ENCODE results near the gene SORCS1. TPM values are rescaled to one million over a fixed set of nuclear protein-coding genes. Genes with fewer than 3 reads are reported as not detected.
A peak's percentile ranks its signal among the peaks of the same experiment; 100 is the strongest.

The SORCS1 gene
- total RNA-seq, 4 donors from 2014 or later: 7.1 to 16.7 (median 10.7) TPM

- Histone ChIP-seq H3K4me1 (no peaks in the 10 kb centered on the region), H3K4me3 (no peak overlapping the region), H3K27ac (replicated peaks in 1 of 4) (no peak overlapping the region), H3K36me3 (no peaks in the 10 kb centered on the region), H3K27me3 (no peaks in the 10 kb centered on the region), H3K9me3 (no peaks in the 10 kb centered on the region)
- DNase-seq (ENCODE audit: extremely low spot score): no peak
- intact Hi-C loops (cut with DNase I): no loop called here
- TF ChIP-seq EP300 (IDR thresholded peaks at IDR 0.05) (no peak), CTCF (IDR thresholded peaks at IDR 0.05) (no peak), POLR2A (IDR thresholded peaks at IDR 0.05; ENCODE audit: low read depth) (no peak), POLR2AphosphoS5 (IDR thresholded peaks at IDR 0.05) (no peak)
- 80% methylated on average over 6 of the region's 6 CpGs for WGBS
Observed at GRCh38 chr10:106635947-106636346, 528.6 kb downstream of the SORCS1 start.

GRCh38 chr10:106631016-106631702 lies 533.3 kb downstream of the SORCS1 start:
- intact Hi-C loops (cut with DNase I): no loop called here
- no peaks in the 10 kb centered on the region for H3K36me3 ChIP-seq
- TF ChIP-seq EP300 (IDR thresholded peaks at IDR 0.05) (no peak), POLR2AphosphoS5 (IDR thresholded peaks at IDR 0.05) (no peak), POLR2A (IDR thresholded peaks at IDR 0.05; ENCODE audit: low read depth) (no peak), CTCF (IDR thresholded peaks at IDR 0.05) (no peak)
- DNase-seq (ENCODE audit: extremely low spot score): peak; percentile 64
- H3K4me1 ChIP-seq: no peaks in the 10 kb centered on the region
- no peaks in the 10 kb centered on the region for H3K9me3 ChIP-seq
- H3K27me3 ChIP-seq: no peaks in the 10 kb centered on the region
- WGBS: 81% methylated on average over 3 of the region's 3 CpGs
- H3K4me3 ChIP-seq: no peak overlapping the region
- H3K27ac ChIP-seq (replicated peaks in 1 of 4): no peak overlapping the region

GRCh38 chr10:106626371-106626770 lies 538.1 kb downstream of the SORCS1 start:
- Histone ChIP-seq H3K9me3 (no peaks in the 10 kb centered on the region), H3K27ac (replicated peaks in 1 of 4) (no peak overlapping the region), H3K27me3 (no peaks in the 10 kb centered on the region), H3K4me1 (no peaks in the 10 kb centered on the region), H3K36me3 (no peaks in the 10 kb centered on the region), H3K4me3 (no peak overlapping the region)
- intact Hi-C loops (cut with DNase I): loop anchor here (10.0 kb wide), 1 partner anchor 1918 kb away; no protein-coding TSS in a partner anchor
- TF ChIP-seq POLR2AphosphoS5 (IDR thresholded peaks at IDR 0.05) (no peak), EP300 (IDR thresholded peaks at IDR 0.05) (no peak), POLR2A (IDR thresholded peaks at IDR 0.05; ENCODE audit: low read depth) (no peak), CTCF (IDR thresholded peaks at IDR 0.05) (no peak)
- no peak for DNase-seq (ENCODE audit: extremely low spot score)
- 95% methylated on average over 2 of the region's 2 CpGs for WGBS

- intact Hi-C loops (cut with DNase I): loop anchor here (10.0 kb wide), 1 partner anchor 1919 kb away; no protein-coding TSS in a partner anchor
- H3K4me1 ChIP-seq: no peaks in the 10 kb centered on the region
- no peaks in the 10 kb centered on the region for H3K36me3 ChIP-seq
- TF ChIP-seq CTCF (IDR thresholded peaks at IDR 0.05) (no peak), EP300 (IDR thresholded peaks at IDR 0.05) (no peak), POLR2AphosphoS5 (IDR thresholded peaks at IDR 0.05) (no peak), POLR2A (IDR thresholded peaks at IDR 0.05; ENCODE audit: low read depth) (no peak)
- H3K9me3 ChIP-seq: no peaks in the 10 kb centered on the region
- DNase-seq (ENCODE audit: extremely low spot score): peak; percentile 77
- no peak overlapping the region for H3K4me3 ChIP-seq
- H3K27ac ChIP-seq (replicated peaks in 1 of 4): no peak overlapping the region
- no peaks in the 10 kb centered on the region for H3K27me3 ChIP-seq
- 71% methylated on average over 6 of the region's 6 CpGs for WGBS
Observed at GRCh38 chr10:106625751-106626150, 538.8 kb downstream of the SORCS1 start.

Data from esophagus muscularis mucosa (tissue), 4 donors.